ENCODE measurements around the gene HLA-DMB. TPM values are rescaled to one million over a fixed set of nuclear protein-coding genes. Genes with fewer than 3 reads are reported as not detected.
A peak's percentile ranks its signal among the peaks of the same experiment; 100 is the strongest.

The HLA-DMB gene
- total and polyA plus RNA-seq, 10 of the 15 experiments (the other 5 are each of a cell fraction or from before 2014, with no cell fraction given), result 114 to 173 (median 150) TPM

- peak; percentile 30; the same call in 1 of the 2 replicates for TF ChIP-seq HSF1 (IDR thresholded peaks at IDR 0.05; ENCODE audit: low read depth, low read length)
- TF ChIP-seq SREBF1 (IDR thresholded peaks at IDR 0.05; ENCODE audit: low read length), result no peak; the same call in 1 of the 2 replicates
- peak; percentile 1; the same call in 1 of the 2 replicates for TF ChIP-seq USF2 (IDR thresholded peaks at IDR 0.05; ENCODE audit: borderline replicate concordance, low read depth, low read length)
- peak; percentile 99 for TF ChIP-seq ZNF687 (IDR thresholded peaks at IDR 0.05)
- peak; percentile 80 for TF ChIP-seq HDAC6 (IDR thresholded peaks at IDR 0.05; ENCODE audit: unreplicated experiment)
- peak; percentile 70 for TF ChIP-seq POLR2A (IDR thresholded peaks at IDR 0.05; ENCODE audit: low read depth, low read length)
- TF ChIP-seq ZBTB33 (IDR thresholded peaks at IDR 0.05), result no peak
- no peak for TF ChIP-seq NFXL1 (IDR thresholded peaks at IDR 0.05; ENCODE audit: borderline replicate concordance)
- TF ChIP-seq TCF12 (IDR thresholded peaks at IDR 0.05; ENCODE audit: low read depth, low read length), result peak; percentile 89
- peak; percentile 89 for TF ChIP-seq PBX3 (IDR thresholded peaks at IDR 0.05; ENCODE audit: insufficient replicate concordance, low read depth, low read length)
- peak; percentile 75 for TF ChIP-seq RELB (IDR thresholded peaks at IDR 0.05; ENCODE audit: low read depth)
- TF ChIP-seq RBBP5 (conservative IDR thresholded peaks at IDR 0.05), result no peak
- peak; percentile 66; the same call in 1 of the 2 replicates for TF ChIP-seq CHD2 (IDR thresholded peaks at IDR 0.05; ENCODE audit: borderline replicate concordance, low read depth, low read length)
- peak in 1 of 2 experiments; percentile 81; a peak in 3 of 4 replicates for TF ChIP-seq BHLHE40 (IDR thresholded peaks at IDR 0.05; ENCODE audit: borderline replicate concordance in 1 of 2, low read depth in 2 of 2, low read length in 1 of 2)
- TF ChIP-seq RB1 (IDR thresholded peaks at IDR 0.05; ENCODE audit: borderline replicate concordance), result peak; percentile 86; the same call in 1 of the 2 replicates
These were observed 30.9 kb upstream of the HLA-DMB start (continued) for GRCh38 chr6:32971581-32972352.

Data from GM12878 (cell line).